Progenitor cell of endocrine pancreas (in vitro differentiated cells): Measurements from ENCODE around the gene ARAP1. TPM values are rescaled to one million over a fixed set of nuclear protein-coding genes. Genes with fewer than 3 reads are reported as not detected.
A peak's percentile ranks its signal among the peaks of the same experiment; 100 is the strongest.

Experiments used
- DNase-seq: peaks from one replicate; pipeline ENCODE4 v3.0.0; 2021; ENCODE audit warnings: low spot score; ENCODE audit not compliant: unreplicated experiment
- H3K27ac Mint-ChIP-seq: 2 replicates; pipeline ENCODE4 v1.8.0; 2021; ENCODE audit warnings: mild to moderate bottlenecking, moderate library complexity, mixed read lengths
- H3K27me3 Mint-ChIP-seq: 2 replicates; pipeline ENCODE4 v1.8.0; 2021; ENCODE audit warnings: mixed read lengths
- H3K36me3 Mint-ChIP-seq: 2 replicates; pipeline ENCODE4 v1.8.0; 2022; ENCODE audit warnings: mixed read lengths; ENCODE audit not compliant: insufficient read depth
- H3K4me1 Mint-ChIP-seq: 2 replicates; pipeline ENCODE4 v1.8.0; 2021; ENCODE audit warnings: low read depth, mixed read lengths
- H3K4me3 Mint-ChIP-seq: 2 replicates; pipeline ENCODE4 v1.8.0; 2021; ENCODE audit warnings: low read depth, mild to moderate bottlenecking, moderate library complexity, mixed read lengths
- H3K9me3 Mint-ChIP-seq: 2 replicates; pipeline ENCODE4 v1.8.0; 2021; ENCODE audit warnings: low read depth, mixed read lengths
- total RNA-seq: library from RNA; stranded (reverse); gene quantifications from 2 replicates; pipeline ENCODE4 v1.2.1, GENCODE V29; 2021
- TF ChIP-seq, protein P1 (sequence below): fragments of 200-600 bp; sonication (generic); IDR thresholded peaks from one replicate; pipeline ENCODE4 v1.5.0; 2021; ENCODE audit warnings: antibody characterized with exemption, mild to moderate bottlenecking; ENCODE audit not compliant: unreplicated experiment

The ARAP1 gene
- total RNA-seq, 1 donor from 2014 or later, result 86.7 TPM

DNA sequence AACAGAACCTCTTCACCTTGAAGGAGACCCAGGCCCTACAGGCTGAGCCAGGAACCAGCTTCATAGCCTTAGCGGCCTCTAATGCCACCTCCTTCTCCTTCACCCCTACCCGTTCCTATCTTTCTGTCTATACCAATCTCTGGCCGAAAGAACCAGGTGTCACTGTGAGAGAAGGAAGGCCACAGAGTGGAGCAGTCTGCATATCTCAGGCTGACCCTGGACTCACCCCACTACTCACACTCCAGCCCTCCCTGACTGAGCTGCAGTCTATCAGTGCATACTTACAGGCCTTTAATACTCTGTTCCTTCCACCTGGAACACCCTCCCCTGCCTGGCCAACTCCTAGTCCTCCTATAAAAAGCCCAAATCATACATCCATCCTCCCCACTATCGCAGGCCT is 32.7 kb downstream of the ARAP1 start:
- H3K36me3 Mint-ChIP-seq, result peaks cover 4% of the 10 kb centered on the region
- TF ChIP-seq, protein P1, sequence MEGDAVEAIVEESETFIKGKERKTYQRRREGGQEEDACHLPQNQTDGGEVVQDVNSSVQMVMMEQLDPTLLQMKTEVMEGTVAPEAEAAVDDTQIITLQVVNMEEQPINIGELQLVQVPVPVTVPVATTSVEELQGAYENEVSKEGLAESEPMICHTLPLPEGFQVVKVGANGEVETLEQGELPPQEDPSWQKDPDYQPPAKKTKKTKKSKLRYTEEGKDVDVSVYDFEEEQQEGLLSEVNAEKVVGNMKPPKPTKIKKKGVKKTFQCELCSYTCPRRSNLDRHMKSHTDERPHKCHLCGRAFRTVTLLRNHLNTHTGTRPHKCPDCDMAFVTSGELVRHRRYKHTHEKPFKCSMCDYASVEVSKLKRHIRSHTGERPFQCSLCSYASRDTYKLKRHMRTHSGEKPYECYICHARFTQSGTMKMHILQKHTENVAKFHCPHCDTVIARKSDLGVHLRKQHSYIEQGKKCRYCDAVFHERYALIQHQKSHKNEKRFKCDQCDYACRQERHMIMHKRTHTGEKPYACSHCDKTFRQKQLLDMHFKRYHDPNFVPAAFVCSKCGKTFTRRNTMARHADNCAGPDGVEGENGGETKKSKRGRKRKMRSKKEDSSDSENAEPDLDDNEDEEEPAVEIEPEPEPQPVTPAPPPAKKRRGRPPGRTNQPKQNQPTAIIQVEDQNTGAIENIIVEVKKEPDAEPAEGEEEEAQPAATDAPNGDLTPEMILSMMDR, result no peak
- H3K4me1 Mint-ChIP-seq, result peaks cover 21% of the 10 kb centered on the region
- no peaks in the 10 kb centered on the region for H3K27me3 Mint-ChIP-seq
- H3K9me3 Mint-ChIP-seq, result no peaks in the 10 kb centered on the region
- H3K4me3 Mint-ChIP-seq, result no peak overlapping the region
- H3K27ac Mint-ChIP-seq, result peak overlapping the region; percentile 19
- DNase-seq, result no peak

DNA sequence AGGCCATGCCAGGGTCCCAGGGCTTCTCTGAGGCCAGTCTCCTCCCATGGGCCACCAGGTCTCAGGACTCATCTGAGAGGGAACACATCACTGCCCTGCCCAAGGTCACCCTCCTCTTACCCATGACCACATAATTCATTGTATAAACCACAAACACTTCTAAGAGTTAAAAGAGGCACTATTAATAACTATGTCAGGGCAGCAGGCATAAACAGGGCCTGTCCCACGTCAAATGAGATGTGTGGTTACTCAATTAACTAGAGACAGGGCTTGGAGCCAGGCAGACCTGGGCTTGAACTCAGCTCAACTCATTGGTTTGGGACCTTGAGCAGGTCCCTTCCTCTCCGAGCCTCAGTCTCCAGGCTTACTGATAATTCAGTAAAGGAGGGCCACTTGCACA is 33.1 kb downstream of the ARAP1 start:
- no peaks in the 10 kb centered on the region for H3K9me3 Mint-ChIP-seq
- TF ChIP-seq, protein P1, result no peak
- H3K4me1 Mint-ChIP-seq, result peaks cover 21% of the 10 kb centered on the region
- no peaks in the 10 kb centered on the region for H3K27me3 Mint-ChIP-seq
- peaks cover 4% of the 10 kb centered on the region for H3K36me3 Mint-ChIP-seq
- no peak overlapping the region for H3K4me3 Mint-ChIP-seq
- DNase-seq, result no peak
- no peak overlapping the region for H3K27ac Mint-ChIP-seq

DNA sequence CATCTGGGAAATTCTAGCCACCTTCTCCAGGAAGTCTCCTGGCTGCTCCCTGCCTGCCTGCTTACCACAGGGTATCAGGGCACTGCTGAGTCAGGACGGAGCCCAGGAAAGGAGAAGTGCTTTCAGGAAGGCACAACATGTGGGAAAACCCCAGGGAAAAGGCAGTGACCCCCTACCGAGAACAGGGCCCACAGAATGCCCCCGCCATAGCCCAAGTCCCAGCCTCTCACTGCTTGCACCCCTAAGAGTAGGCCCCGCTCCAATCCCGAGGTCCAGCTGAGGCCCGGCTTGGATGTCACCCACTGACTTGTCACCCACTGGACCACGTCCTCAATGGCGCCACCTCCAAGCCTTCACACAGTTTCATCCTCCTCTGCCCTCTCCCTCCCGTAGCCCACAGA is 34.1 kb downstream of the ARAP1 start:
- no peaks in the 10 kb centered on the region for H3K9me3 Mint-ChIP-seq
- peak overlapping the region; percentile 71 for H3K27ac Mint-ChIP-seq
- TF ChIP-seq, protein P1, result no peak
- H3K27me3 Mint-ChIP-seq, result no peaks in the 10 kb centered on the region
- no peak overlapping the region for H3K4me3 Mint-ChIP-seq
- H3K4me1 Mint-ChIP-seq, result peaks cover 21% of the 10 kb centered on the region
- DNase-seq, result no peak
- peaks cover 3% of the 10 kb centered on the region for H3K36me3 Mint-ChIP-seq

DNA sequence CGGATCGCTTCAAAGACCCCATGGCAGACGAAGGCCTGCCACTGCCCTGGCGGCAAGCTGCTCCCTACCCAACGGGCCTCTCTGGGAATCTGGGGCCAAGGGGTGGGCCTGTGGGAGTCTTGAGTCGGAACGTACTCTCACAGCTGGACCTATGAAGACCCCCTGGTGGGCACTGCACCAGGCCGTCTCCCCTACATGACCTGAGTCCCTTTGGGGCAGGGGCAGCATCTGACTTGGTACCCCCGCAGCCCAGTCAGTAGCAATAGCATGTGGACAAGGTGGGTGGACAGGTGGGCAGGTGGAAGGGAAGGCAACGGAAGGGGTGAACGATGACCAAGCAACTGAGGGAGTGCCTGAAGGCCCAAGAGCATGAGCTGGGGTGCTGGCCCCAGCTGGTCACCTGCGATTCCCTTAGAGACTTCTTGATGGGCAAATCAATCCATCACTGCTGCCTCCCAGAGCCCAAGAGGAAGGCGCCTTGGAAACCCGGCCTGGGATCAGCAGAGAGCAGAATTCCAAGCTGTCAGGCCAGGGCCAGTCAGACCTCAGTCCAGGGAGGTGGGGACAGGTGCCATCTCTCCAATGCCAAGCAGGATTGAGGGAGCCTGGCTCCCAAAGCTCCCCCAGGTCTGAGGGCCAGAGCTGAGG is 35.3 kb downstream of the ARAP1 start:
- H3K4me3 Mint-ChIP-seq, result no peak overlapping the region
- no peaks in the 10 kb centered on the region for H3K9me3 Mint-ChIP-seq
- H3K27me3 Mint-ChIP-seq, result no peaks in the 10 kb centered on the region
- peaks cover 19% of the 10 kb centered on the region for H3K4me1 Mint-ChIP-seq
- H3K27ac Mint-ChIP-seq, result no peak overlapping the region
- no peak for DNase-seq
- peaks cover 6% of the 10 kb centered on the region for H3K36me3 Mint-ChIP-seq
- TF ChIP-seq, protein P1, result no peak

DNA sequence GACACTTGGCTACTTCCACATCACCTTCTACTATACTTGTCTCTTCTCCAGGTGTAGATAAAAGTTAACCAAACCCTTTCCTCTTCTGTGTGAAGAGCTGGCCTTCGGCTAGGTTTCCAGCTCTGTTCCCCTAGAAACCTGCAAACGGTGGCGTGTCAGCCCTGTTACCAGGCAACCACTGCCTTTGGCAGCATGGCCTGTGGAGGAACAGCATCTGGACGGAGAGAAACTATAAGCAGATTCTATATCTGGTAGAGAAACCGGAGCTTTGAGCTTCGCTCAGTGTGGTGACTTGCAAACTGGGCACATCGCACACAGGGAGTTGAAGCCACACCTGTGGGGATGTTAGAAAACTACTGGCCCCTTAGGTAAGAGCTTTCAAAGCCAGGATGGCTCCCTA is 35.9 kb downstream of the ARAP1 start:
- Mint-ChIP-seq H3K9me3 (no peaks in the 10 kb centered on the region), H3K27me3 (no peaks in the 10 kb centered on the region), H3K4me3 (peak overlapping the region; percentile 19), H3K27ac (peak overlapping the region; percentile 78), H3K36me3 (peaks cover 7% of the 10 kb centered on the region), H3K4me1 (peaks cover 14% of the 10 kb centered on the region)
- DNase-seq, result no peak
- TF ChIP-seq, protein P1, result no peak
